Measurements from ENCODE around the gene PCBP3.
"Not testable (repeated sequence)": the region's sequence is repeated elsewhere in the genome, so short reads cannot be mapped to it uniquely, and the experiment has no call there.

The PCBP3 gene

GRCh38 chr21:45719177-45719802 lies 75.8 kb downstream of the PCBP3 start:
- FAIRE-seq = no peak
- no peak for DNase-seq (ENCODE audit: extremely low spot score, insufficient read length, low read depth)

GRCh38 chr21:45720204-45720603 lies 76.7 kb downstream of the PCBP3 start:
- not testable (repeated sequence) for DNase-seq (ENCODE audit: extremely low spot score, insufficient read length, low read depth); FAIRE-seq

- FAIRE-seq = no peak
- no peak for DNase-seq (ENCODE audit: extremely low spot score, insufficient read length, low read depth)
Observed at GRCh38 chr21:45721671-45722070, 78.1 kb downstream of the PCBP3 start.

- DNase-seq (ENCODE audit: extremely low spot score, insufficient read length, low read depth) (no peak), FAIRE-seq (no peak)
Observed at GRCh38 chr21:45723049-45723958, 79.8 kb downstream of the PCBP3 start.

- no peak for DNase-seq (ENCODE audit: extremely low spot score, insufficient read length, low read depth)
- FAIRE-seq = no peak
Observed at GRCh38 chr21:45724345-45724961, 80.9 kb downstream of the PCBP3 start.

- DNase-seq (ENCODE audit: extremely low spot score, insufficient read length, low read depth) = no peak
- no peak for FAIRE-seq
Observed at GRCh38 chr21:45724994-45725843, 81.7 kb downstream of the PCBP3 start.

GRCh38 chr21:45725844-45726200 lies 82.3 kb downstream of the PCBP3 start:
- FAIRE-seq = no peak
- DNase-seq (ENCODE audit: extremely low spot score, insufficient read length, low read depth) = no peak

GRCh38 chr21:45726438-45726837 lies 82.9 kb downstream of the PCBP3 start:
- FAIRE-seq (no peak), DNase-seq (ENCODE audit: extremely low spot score, insufficient read length, low read depth) (no peak)

- DNase-seq (ENCODE audit: extremely low spot score, insufficient read length, low read depth) (no peak), FAIRE-seq (no peak)
Observed at GRCh38 chr21:45727390-45727789, 83.9 kb downstream of the PCBP3 start.

- DNase-seq (ENCODE audit: extremely low spot score, insufficient read length, low read depth) (no peak), FAIRE-seq (no peak)
Observed at GRCh38 chr21:45735259-45736000, 91.9 kb downstream of the PCBP3 start.

- FAIRE-seq (no peak), DNase-seq (ENCODE audit: extremely low spot score, insufficient read length, low read depth) (no peak)
Observed at GRCh38 chr21:45736042-45736689, 92.6 kb downstream of the PCBP3 start.

GRCh38 chr21:45736690-45737484 lies 93.4 kb downstream of the PCBP3 start:
- DNase-seq (ENCODE audit: extremely low spot score, insufficient read length, low read depth) (no peak), FAIRE-seq (no peak)

- FAIRE-seq (no peak), DNase-seq (ENCODE audit: extremely low spot score, insufficient read length, low read depth) (no peak)
Observed at GRCh38 chr21:45737485-45738166, 94.1 kb downstream of the PCBP3 start.

- no peak for FAIRE-seq
- DNase-seq (ENCODE audit: extremely low spot score, insufficient read length, low read depth) = no peak
Observed at GRCh38 chr21:45739218-45740087, 95.9 kb downstream of the PCBP3 start.

- DNase-seq (ENCODE audit: extremely low spot score, insufficient read length, low read depth) = no peak
- FAIRE-seq = no peak
Observed at GRCh38 chr21:45740088-45740440, 96.5 kb downstream of the PCBP3 start.

- no peak for DNase-seq (ENCODE audit: extremely low spot score, insufficient read length, low read depth)
- FAIRE-seq = no peak
Observed at GRCh38 chr21:45740491-45741357, 97.2 kb downstream of the PCBP3 start.

Data from GM18507 (cell line).